ENCODE results near the gene GIT2.
"Not testable (repeated sequence)": the region's sequence is repeated elsewhere in the genome, so short reads cannot be mapped to it uniquely, and the experiment has no call there.

GIT2 gene

DNA sequence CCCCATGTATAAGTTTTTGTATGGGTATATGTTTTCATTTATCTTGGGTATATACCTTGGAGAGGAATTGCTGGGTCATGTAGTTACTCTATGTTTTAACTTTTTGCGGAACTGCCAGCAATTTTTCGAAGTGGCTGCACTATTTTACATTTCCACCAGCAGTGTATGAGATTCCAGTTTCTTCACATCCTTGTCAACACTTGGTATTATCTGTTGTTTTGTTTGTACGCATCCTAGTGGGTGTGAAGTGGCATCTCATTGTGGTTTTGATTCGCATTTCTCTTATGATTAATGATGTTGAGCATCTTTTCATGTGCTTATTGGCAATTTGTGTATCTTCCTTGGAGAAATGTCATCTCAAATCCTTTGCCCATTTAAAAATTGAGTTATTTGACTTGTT, 9.9 kb upstream of the GIT2 start:
- no peak for DNase-seq

DNA sequence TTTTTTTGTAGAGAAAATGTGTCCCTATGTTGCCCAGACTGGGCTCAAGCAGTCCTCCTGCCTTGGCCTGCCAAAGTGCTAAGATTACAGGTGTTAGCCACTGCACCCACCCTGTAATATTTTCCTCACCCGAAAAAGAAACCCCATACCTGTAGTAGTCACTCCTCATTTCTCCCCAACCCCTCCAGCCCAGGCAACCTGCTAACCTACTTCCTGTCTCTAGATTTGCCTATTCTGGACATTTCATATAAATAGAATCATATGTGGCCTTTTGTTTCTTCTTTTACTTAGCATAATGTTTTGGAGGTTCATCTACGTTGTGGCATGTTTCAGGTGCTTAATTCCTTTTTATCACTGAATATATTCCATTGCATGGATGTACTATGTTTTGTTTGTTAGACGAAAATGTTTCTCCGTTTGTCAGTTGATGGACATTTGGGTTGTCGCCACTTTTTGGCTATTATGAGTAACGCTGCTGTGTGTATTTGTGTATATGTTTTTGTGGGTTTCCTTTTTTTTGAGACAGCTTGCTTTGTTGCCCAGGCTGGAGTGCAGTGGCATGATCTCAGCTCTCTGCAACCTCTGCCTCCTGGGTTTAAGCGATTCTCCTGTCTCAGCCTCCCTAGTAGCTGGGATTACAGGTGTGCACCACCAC, 9.3 kb upstream of the GIT2 start:
- no peak for DNase-seq

DNA sequence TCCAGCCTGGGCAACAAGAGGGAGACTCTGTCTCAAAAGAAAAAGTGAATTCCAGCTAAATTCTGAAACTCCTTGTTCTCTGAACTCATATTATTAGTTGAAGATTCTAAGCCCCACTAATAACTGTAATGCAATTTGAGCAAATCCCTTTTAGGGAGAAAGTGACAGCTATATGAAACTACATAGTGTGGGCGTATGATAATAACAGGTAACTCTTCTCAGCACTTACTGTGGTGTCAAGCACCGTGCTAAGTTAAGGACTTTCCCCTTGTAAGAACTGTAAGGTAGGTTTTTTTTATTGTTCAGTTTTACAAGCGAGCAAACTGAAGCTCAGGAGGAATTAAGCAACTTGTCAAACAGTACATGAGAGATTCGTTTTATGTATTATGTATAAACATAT, 8.4 kb upstream of the GIT2 start:
- no peak for DNase-seq

DNA sequence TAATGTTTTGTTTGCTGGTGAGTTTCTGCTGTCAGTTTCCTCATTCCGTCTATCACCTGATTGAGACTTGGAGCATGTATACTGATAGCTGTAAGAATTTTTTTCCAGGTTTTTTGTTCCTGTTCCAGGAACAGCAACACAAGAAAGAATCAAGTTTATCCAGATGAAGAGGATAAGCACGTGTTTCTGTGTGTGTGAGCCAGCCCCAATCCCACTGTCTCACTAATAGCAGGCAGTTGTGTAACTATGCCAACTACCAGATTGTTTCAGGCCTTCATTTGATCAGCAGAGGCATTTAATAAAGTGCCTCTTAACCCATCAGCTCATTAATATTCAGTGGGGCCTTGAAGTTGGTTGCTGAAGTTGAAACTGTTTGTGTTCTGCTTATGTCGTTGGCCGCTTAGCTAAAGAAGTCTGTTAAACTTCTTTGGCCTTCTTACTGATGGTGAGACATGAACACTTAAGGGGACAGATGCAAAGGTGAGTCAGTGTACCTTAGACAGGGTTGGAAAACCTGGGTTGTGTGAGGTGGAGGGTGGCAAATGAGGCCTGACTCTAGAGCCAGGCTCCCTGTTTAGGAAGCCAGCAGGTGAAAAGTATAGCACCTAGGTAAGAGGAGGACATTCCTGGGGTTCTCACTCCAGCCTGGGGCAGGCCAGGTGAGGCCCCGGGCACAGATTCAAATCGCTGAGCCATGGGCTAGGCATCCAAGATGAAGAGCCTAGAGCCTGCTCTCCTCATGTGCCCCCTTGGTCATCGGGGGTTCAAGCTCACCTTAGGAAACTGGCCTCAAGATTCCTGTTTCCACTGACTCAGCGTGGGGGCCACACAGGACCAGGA, 6.7 kb upstream of the GIT2 start:
- no peak for DNase-seq

DNA sequence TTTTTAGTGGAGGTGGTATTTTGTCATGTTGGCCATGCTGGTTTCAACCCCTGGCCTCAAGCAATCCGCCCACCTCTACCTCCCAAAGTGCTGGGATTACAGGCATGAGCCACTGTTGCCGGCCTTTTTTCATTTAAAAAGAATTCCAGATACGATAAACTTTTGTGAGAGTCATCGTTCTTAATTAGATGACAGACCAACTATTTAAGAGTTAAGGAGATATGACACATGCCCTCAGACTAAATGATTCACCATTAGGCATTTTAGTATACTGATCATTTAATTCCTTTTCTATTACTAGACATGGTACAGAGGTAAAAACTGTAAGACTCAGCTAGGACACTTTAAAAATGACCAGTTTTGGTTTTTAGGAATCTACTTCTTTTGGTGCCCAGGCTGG, 5.4 kb upstream of the GIT2 start:
- DNase-seq, result no peak

DNA sequence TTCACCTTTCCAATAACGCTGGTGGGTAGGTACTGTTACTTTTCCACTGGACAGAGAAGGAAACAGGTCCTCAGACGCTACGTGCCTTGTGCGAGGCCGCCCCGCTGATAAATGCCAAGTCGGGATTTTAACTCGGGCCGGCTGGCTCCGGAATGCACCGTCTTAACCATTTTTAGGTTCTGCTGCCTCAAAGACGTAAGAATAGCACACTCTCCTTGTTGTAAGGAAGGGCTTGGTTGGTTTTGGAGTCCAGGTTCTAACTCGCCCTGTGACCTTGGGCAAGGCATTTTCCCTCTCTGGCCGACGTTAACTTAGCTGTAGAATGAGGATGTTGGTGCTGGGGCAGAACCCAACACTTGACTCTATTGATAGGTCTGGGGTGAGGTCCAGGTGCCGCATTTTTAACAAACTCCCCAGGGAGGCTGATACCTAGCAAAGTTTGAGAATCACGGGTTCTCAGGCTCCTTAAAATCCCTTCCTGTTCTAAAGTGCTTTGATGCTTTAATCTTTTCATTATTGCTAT, 3.9 kb upstream of the GIT2 start:
- peak in 3 of 56 donors; percentile 7 to 32 (median 29) for DNase-seq

DNA sequence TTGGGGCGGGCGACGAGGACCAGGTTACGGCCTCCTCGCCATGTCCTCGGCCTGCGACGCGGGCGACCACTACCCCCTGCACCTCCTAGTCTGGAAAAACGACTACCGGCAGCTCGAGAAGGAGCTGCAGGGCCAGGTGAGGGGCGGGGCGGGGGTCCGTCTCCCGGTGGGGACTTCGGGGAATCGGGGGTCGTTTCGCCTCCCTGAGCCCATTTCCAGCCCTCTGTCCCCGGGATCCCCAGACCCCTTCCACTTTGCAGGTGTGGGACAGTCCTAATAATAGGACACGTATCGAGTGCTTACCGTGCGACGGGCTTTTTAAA, 3.4 kb upstream of the GIT2 start:
- DNase-seq, result no peak

DNA sequence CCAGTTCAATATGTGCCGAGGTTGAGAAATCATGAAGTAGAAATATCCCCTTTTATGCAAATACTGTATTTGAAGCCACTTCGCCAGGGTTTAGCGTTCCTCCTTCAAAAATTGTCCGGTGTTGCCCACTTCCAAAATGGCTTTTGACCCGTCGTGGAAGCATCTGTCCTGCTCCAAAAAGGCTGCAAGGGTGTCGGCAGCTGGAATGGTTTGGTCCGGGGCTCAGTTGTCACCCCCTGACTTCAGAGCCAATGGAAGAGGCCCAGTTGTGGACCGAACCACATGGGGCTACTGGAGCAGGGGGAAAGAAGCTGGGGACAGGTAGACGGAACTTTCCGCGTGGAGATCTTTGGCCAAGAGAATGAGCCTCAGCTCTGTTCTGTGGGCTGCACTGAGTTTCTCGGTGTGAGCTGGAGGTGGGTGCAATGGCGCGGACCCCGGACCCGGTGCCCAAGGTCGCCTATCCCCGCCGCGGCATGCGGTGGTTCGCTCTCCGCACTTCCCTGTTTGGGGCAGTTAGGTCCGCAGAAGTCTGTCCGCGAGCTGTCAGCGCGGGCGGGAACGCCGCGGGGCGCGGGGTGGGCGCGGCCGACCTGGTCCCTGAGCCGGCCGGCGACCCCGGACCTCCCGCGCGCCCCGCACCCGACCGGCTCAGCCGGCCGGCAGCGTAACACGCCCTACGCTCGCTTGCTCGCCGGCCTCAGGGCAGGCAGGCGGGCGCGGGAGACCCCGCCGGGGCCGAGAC, 2.9 kb upstream of the GIT2 start, which contains the start of gene ANKRD13A:
ANKRD13A (plus strand) TSS at position 527 of the 745 bp plus-strand sequence. CDS start 259 bp downstream, outside the sequence.
- peak; percentile 42 to 94 (median 86) for DNase-seq

DNA sequence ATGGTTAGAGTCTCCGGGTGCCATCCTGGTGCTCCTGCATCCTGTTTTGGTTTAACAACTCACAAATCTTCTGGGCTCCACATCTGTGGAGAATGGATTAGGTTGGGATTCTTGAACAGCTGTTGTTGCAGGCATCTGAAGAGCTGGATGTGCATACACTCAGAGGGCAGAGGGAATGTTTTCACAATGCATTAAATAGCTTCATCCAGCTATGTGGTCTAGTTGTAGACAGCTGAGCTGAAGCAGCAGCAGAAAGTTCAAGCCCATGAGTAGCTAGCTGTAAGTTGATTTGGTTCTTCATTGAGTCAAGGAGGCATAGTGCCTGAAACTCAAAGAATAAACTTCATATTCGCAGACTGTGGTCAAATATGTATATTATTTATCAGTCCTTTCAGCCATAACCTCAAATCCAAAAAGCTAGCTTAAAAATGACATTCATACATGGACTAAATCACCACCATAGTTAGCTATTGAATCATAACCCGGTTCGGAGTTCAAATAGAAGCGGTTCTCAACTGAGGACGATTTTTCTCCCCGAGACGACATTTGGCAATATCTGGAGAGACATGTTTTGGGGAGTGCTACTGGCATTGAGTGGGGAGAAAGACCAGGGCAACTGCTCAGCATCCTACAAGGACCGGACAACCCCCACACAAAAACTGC, 2.2 kb upstream of the GIT2 start:
- DNase-seq, result no peak

DNA sequence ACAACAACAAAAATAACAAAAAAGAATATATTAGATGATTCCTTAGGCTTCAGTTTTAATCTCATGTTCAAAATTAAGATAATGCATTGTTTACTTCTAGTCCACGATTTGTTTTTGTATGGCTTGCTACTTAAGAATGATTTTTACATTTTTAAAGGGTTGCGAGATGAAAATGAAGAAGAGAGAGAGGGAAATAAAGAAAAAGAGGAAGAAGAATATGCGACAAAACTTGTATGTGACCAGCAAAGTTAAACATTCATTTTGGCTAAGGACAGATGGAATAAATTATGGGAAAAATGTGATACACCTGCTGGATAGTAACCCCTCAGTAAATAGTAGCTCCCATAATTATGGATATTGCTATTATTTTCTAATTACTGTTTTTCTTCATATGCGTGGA, 1.2 kb upstream of the GIT2 start:
- DNase-seq, result no peak

DNA sequence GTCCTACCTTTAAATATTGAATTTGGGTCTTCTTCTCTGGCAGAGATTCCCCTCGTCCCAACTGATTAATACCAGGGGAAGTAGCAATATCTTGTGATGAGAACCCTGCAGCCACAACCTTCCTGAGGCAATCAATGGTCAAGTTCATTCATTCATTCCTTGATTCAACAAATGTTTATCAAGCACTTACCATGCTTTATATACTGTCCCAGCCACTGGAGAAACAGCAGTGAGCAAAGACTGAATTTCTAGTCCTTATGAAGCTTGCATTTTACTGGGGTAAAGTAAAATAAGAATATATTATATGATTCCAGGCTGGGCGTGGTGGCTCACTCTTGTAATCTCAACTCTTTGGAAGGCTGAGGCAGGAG, 300 bp upstream of the GIT2 start:
- no peak for DNase-seq

DNA sequence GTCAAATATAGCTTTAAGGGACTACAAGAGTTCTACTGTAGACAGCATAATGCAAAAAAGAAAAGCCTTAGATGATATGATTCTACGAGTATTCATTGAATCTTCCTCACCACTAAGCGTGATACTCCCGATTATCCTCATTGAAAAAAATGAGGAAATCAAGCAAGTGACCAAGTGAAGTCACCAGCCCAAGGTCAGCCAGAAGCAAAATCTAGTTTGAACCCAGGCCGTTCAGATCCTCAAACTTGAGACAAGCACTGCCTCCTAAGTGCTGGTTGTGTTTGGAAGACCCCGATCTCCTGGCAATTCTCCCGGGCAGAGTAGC, 845 bp downstream of the GIT2 start:
- DNase-seq, result peak in 1 of 56 donors; percentile 38

DNA sequence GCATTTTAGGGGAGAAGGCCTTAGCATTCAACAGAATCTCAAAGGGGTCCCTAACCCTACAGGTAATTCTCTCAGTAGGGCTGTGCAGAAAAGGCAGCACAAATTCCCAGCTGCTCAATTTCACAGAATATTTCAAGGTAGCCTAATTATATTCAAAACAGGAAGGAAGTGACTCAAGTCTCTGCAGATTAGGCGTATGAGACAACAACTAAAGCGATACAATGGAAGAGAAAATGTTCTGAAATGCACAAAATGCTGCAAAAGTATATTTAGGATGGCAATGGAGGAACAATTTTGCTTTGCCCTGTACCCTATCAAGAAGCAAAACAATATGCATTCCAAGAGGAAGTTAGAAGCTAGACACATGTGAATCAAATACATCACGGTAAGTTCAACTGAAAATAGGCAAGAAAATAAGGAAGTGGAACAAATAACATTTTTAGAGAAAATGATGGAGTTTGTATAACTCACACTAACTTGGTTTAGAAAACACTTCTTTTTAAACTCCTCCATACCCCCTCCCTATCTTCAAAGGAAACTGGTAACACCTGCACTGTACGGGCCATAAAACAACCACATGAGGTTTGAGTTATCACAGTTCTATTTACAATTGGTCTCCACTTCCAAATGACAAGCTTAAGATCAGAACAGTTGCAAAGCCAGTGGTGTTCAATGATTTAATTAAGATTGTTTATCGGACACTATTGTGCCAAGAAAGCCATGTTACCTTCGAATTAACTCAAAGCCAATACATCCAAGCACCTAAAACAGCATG, 1.6 kb downstream of the GIT2 start:
- DNase-seq, result no peak

DNA sequence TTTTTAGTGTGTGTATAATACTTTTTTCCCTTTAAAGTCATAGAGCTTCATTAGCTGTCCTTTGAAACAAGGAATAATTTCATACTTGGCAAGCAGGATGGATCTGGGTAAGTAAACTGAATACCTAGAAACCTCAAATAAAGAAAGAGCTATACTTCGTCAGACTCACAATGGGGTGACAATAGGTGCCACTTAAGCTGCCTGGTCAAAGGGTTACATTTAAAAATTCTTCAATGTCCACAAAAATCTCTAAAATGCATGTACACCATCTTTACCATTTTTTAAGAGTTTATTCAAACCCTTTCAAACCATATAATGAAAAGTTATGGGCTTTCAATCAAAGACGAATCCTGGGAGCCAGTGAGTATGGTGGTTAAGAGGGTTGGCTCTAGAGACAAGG, 3.1 kb downstream of the GIT2 start:
- no peak for DNase-seq

DNA sequence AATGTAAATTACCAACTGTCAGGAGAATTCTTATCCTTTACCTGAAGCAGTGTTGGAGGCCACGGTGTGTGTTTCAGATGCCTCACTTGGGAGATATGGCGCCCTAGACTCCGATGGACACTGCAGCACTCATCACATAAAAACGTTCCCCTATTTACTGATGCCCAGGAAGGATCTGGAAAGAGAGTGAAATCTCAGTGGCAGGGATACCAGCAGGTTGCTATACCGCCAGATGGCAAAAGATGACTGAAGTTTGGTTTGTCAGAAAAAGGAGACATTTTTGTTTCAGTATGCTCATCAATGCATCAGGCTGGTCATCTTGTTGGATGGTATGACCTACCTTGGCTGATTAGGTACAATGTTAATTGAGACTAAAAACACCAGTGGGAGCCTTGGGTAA, 4.6 kb downstream of the GIT2 start:
- no peak for DNase-seq

DNA sequence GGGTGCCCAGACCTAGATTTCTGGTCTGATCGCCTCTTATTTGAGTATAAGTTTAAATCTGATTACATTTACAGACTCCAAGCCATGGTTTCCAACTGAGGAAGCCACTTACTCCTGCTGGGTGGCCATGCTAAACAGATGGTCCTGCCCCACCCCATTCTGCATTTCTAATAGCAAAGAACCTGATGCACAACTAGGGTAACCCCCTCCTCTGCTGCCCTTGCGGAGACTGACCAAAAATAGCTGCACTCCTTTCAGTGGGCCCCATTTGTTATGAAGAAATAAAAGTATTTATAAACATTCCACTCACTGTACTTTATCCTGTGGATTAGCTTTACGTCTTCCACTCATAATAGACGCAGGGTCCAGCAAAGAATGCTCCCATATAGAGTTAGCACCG, 6.8 kb downstream of the GIT2 start:
- no peak for DNase-seq

DNA sequence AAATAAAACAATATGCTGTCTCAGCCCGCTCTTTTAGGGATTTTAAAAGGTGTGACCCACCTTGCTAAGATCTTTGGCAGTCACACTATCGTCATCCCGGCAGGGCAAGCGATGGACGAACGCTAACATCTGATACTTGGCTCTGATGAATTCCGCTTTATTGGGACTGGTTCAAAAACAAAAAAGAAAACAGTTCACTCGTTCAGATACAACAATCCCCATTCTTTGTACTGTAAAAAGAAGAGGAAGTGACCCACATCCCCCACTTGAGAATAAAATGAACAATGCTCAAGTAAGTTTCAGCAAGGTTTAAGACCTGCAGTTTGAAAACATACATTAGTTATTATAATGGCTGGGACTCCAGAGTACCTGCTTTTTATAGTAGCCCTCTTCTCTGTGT, 7.3 kb downstream of the GIT2 start:
- DNase-seq, result no peak

DNA sequence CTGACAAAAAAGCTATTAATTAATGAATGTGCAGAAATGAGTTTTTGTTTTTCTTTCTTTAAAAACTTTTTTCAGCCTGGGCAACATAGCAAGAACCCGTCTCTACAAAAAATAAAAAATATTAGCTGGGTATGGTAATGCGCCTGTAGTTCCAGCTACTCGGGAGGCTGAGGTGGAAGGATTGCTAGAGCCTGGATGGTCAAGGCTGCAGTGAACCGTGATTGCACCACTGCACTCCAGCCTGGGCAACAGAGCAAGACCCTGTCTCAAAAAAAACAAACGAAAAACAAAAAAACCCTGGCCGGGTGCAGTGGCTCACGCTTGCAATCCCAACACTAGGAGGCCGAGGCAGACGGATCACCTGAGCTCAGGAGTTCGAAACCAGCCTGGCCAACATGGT, 7.9 kb downstream of the GIT2 start:
- no peak for DNase-seq

DNA sequence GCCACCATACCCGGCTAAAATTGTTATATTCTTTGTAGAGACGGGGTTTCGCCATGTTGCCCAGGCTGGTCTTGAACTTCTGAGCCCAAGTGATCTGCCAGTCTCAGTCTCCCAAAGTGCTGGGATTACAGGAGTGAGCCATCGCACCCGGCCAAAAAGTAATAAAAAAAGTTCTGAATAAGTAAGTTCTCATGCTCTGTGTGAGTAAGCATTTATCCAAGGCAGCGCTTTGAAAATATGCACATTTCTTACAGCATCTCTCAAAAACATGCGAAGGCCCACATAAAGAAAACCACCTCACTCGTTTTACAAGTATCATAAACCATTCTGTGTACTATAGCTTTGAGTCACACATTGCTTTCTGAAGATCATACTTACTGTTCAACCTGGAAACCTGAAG, 8.6 kb downstream of the GIT2 start:
- no peak for DNase-seq

DNA sequence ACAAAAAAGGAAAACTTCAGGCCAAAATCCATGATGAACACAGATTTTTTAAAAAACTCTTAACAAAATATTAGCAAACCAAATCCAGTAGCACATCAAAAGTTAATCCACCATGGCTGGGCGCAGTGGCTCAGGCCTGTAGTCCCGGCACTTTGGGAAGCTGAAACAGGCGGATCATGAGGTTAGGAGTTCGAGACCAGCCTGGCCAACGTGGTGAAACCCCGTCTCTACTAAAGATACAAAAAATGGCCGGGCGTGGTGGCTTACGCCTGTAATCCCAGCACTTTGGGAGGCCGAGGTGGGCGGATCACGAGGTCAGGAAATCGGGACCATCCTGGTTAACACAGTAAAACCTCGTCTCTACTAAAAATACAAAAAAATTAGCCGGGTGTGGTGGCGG, 9.9 kb downstream of the GIT2 start:
- not testable (repeated sequence) for DNase-seq
